Measurements from ENCODE around the gene EMC1. TPM values are rescaled to one million over a fixed set of nuclear protein-coding genes. Genes with fewer than 3 reads are reported as not detected.

The EMC1 gene
- total RNA-seq, 1 experiment from 2014 or later, result 60.0 TPM

DNA sequence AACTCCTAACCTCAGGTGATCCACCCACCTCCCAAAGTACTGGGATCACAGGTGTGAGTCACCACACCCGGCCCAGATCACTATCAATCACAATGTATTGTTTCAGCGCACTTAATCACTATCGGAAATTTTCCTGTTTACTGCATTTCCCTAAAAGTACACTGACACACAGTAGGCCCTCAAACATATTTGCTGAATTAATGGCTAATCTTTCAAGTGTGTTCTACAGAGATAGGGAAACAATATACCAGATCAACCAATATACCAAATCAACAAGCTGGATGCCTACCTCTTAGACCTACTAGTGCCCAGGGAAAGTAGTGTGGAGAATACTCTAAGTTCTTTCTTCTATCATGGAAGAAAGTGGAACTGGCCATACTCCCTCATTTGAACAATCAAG lies 58.3 kb downstream of the EMC1 start:
- no peak overlapping the region for H2BK5ac ChIP-seq (ENCODE audit: insufficient read length, low read length)
- H4K91ac ChIP-seq (ENCODE audit: insufficient read length, low read depth, low read length), result no peak overlapping the region
- H3K4me3 Mint-ChIP-seq, result no peak overlapping the region
- H3K79me1 ChIP-seq (ENCODE audit: insufficient read depth, low read depth, low read length, poor library complexity, severe bottlenecking), result peaks cover 3% of the 10 kb centered on the region
- no peaks in the 10 kb centered on the region for H3K79me2 ChIP-seq (ENCODE audit: insufficient read depth, low read length)
- peaks cover 52 to 83% (median 73%) of the 10 kb centered on the region in 3 experiments; a peak in 6 of 7 replicates for H3K36me3 Mint-ChIP-seq (ENCODE audit: insufficient read depth in 1 of 3, low read depth in 3 of 3)
- H3K56ac ChIP-seq (ENCODE audit: insufficient read length, low read depth, low read length), result no peak overlapping the region
- H3K27me3 ChIP-seq (ENCODE audit: insufficient read depth, low read length), result no peaks in the 10 kb centered on the region
- H3K9me3 ChIP-seq (ENCODE audit: control insufficient read depth, low read depth, low read length), result no peaks in the 10 kb centered on the region
- no CpG with 5 or more reads among the region's 3 CpGs for WGBS (ENCODE audit: extremely low coverage, insufficient read length, low lambda C conversion rate)
- H3K4ac ChIP-seq (ENCODE audit: low read depth, low read length), result no peak overlapping the region
- H3K23ac ChIP-seq (ENCODE audit: insufficient read length, low read depth, low read length), result no peak overlapping the region
- H3K18ac ChIP-seq (ENCODE audit: insufficient read length, low read depth, low read length), result no peak overlapping the region
- no peaks in the 10 kb centered on the region; the same call in 1 of the 2 replicates for H3K4me1 ChIP-seq (ENCODE audit: insufficient read depth, low read length)
- H3K4me1 Mint-ChIP-seq, result peaks cover 11% of the 10 kb centered on the region in 2 experiments
- H4K5ac ChIP-seq (ENCODE audit: insufficient read length, low read depth, low read length), result no peak overlapping the region
- H3K27ac ChIP-seq (ENCODE audit: insufficient read length, low read depth, low read length), result no peak overlapping the region
- H2BK120ac ChIP-seq (ENCODE audit: low read depth, low read length, poor library complexity, severe bottlenecking), result no peak overlapping the region
- no peak overlapping the region for H3T11ph ChIP-seq (ENCODE audit: low read length)
- H2AK5ac ChIP-seq (ENCODE audit: insufficient read length, low read length), result no peak overlapping the region
- no peak overlapping the region for H3K14ac ChIP-seq (ENCODE audit: insufficient read depth, low read length)
- no peak overlapping the region for H4K8ac ChIP-seq (replicated peaks; ENCODE audit: insufficient read length, low read depth, low read length)
- no peak overlapping the region for H2BK20ac ChIP-seq (ENCODE audit: low read depth, low read length, poor library complexity, severe bottlenecking)
- H2BK12ac ChIP-seq (ENCODE audit: insufficient read length, low read depth, low read length), result no peak overlapping the region
- no peak for DNase-seq
- no peak overlapping the region for H3K9ac ChIP-seq (ENCODE audit: extremely low read depth, insufficient read length, low read length)
- H3K23me2 ChIP-seq (ENCODE audit: insufficient read length, low read depth, low read length, poor library complexity, severe bottlenecking), result no peaks in the 10 kb centered on the region
- H3K4me2 ChIP-seq (ENCODE audit: insufficient read depth, insufficient read length, low read length), result no peak overlapping the region
- no peak overlapping the region; a peak in 1 of 7 replicates for H3K27ac Mint-ChIP-seq
- H3K27me3 Mint-ChIP-seq (ENCODE audit: low read depth), result no peaks in the 10 kb centered on the region
- H4K20me1 ChIP-seq (ENCODE audit: control insufficient read depth, insufficient read depth, insufficient read length), result no peaks in the 10 kb centered on the region
- H2BK15ac ChIP-seq (ENCODE audit: low read depth, low read length), result no peak overlapping the region
- no peak overlapping the region for H2AFZ ChIP-seq (ENCODE audit: low read length)
- TF ChIP-seq CTCF (conservative IDR thresholded peaks at IDR 0.05), result no peak
- no peaks in the 10 kb centered on the region for H3K9me3 Mint-ChIP-seq

All from H9 (cell line).